ENCODE measurements around the gene ACOXL. TPM values are rescaled to one million over a fixed set of nuclear protein-coding genes. Genes with fewer than 3 reads are reported as not detected.

ACOXL gene
- total RNA-seq, 6 experiments from 2014 or later: not detected

DNA sequence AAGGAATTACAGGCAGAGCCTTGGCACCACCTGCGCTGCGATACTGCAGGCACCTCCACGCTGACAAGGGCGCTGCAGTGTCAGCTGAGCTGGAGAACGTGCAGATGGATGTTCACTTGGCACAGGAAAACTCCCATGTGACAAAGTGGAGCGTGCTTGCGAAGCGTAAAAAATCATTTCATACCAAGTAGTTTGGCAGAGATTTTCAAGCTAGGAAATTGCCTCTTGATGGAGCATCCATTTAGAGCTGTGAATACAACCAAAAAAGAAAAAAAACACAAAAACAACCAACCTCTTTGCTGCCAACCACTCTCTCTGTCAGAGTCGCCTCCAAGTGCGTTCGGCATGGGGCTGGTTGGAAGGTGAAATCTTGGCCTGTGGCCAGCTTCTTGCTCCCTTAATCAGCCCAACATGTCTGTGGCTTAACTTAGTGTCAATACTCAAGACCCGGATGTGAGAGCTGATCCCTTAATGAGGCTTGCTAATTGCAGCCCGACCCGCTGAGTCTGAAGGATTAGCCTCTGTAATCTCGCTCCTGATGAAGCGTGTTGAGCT, 38.1 kb downstream of the ACOXL start:
- ATAC-seq (no peak), DNase-seq (no peak)
- H3K36me3 ChIP-seq: no peaks in the 10 kb centered on the region
- no peak overlapping the region for H3K27ac ChIP-seq
- TF ChIP-seq, protein P1, sequence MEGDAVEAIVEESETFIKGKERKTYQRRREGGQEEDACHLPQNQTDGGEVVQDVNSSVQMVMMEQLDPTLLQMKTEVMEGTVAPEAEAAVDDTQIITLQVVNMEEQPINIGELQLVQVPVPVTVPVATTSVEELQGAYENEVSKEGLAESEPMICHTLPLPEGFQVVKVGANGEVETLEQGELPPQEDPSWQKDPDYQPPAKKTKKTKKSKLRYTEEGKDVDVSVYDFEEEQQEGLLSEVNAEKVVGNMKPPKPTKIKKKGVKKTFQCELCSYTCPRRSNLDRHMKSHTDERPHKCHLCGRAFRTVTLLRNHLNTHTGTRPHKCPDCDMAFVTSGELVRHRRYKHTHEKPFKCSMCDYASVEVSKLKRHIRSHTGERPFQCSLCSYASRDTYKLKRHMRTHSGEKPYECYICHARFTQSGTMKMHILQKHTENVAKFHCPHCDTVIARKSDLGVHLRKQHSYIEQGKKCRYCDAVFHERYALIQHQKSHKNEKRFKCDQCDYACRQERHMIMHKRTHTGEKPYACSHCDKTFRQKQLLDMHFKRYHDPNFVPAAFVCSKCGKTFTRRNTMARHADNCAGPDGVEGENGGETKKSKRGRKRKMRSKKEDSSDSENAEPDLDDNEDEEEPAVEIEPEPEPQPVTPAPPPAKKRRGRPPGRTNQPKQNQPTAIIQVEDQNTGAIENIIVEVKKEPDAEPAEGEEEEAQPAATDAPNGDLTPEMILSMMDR (IDR thresholded peaks at IDR 0.05): no peak
- TF ChIP-seq POLR2A (IDR thresholded peaks at IDR 0.05): no peak
- H3K9me3 ChIP-seq: no peaks in the 10 kb centered on the region
- peaks cover 0 to 9% (median 0%) of the 10 kb centered on the region in 4 donors for H3K4me1 ChIP-seq
- no peaks in the 10 kb centered on the region for H3K27me3 ChIP-seq
- H3K4me3 ChIP-seq: no peak overlapping the region
- 65% methylated on average over 7 of the region's 16 CpGs for WGBS (ENCODE audit: insufficient coverage, low coverage, low lambda C conversion rate, missing lambda C conversion rate)
- intact Hi-C loops (cut with DNase I): no loop called here

DNA sequence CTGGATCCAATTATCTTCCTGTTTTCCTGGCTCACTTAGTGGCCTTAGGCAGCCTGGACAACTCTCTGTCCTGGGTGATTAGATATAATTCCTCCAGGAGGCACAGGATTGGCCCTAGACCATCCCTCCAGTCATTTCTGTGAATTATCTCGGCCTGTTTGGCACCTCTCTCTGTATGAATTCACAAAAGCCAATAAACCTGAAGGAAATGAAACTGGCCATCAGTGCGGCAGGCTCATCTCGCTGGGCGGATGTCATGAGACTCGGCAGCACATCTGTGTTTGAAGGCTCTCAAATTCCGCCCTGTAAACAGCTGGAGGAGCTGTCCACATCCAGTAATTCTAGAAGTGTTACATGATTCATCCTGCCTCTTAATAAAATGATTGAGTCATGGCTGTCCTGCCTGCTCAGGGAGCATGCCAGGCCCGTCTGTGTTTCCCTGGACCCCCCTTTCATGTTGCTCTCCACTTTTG, 38.6 kb downstream of the ACOXL start:
- 57% methylated on average over 4 of the region's 7 CpGs for WGBS (ENCODE audit: insufficient coverage, low coverage, low lambda C conversion rate, missing lambda C conversion rate)
- DNase-seq (no peak), ATAC-seq (no peak)
- Histone ChIP-seq H3K9me3 (no peaks in the 10 kb centered on the region), H3K27me3 (no peaks in the 10 kb centered on the region), H3K4me1 (peaks cover 0 to 9% (median 0%) of the 10 kb centered on the region in 4 donors), H3K4me3 (no peak overlapping the region), H3K27ac (no peak overlapping the region), H3K36me3 (no peaks in the 10 kb centered on the region)
- TF ChIP-seq POLR2A (IDR thresholded peaks at IDR 0.05): no peak
- TF ChIP-seq, protein P1 (IDR thresholded peaks at IDR 0.05): no peak
- intact Hi-C loops (cut with DNase I): no loop called here

DNA sequence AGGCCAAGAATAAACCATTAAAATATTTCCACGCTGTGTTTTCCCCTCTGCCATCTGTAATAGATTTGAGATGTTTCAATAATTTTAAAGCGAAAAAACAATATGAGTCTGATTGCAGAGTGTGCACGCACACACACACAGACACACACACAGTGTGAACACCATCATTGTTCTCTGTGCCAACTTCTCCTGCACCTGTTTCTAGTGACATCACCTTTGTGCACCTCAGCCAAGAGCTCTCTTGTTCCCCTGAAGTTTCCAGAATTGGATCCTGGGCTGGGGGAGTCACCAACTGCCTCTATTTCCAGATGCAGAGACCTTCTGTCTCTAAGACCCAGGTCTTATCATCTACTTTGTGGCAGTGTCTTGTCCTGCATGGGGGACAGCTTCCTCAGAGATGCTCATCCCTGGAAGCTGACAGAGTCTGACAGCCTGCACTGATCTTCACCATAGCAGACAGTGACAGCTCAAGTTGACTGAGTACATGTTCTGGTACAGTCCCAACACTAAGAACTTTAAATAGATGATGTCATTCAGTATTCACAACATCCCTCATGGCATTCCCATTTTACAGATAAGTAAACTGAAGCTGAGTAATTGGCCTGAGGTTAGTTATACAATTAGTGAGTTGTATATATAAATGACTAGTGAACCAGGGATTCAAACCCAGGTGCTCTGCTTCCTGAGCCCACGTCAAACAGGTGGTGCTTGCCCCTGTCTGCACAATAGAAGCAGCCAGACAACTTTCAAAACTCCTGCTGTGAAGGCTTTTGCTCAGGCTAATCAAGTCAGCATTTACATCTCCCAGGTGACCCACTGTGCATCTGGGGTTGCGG, 39.4 kb downstream of the ACOXL start:
- Histone ChIP-seq H3K4me3 (no peak overlapping the region), H3K36me3 (no peaks in the 10 kb centered on the region), H3K9me3 (no peaks in the 10 kb centered on the region), H3K27ac (no peak overlapping the region), H3K27me3 (no peaks in the 10 kb centered on the region), H3K4me1 (peaks cover 0 to 9% (median 0%) of the 10 kb centered on the region in 4 donors)
- 88% methylated on average over 4 of the region's 5 CpGs for whole genome bisulfite sequencing (ENCODE audit: insufficient coverage, low coverage, low lambda C conversion rate, missing lambda C conversion rate)
- intact Hi-C loops (cut with DNase I): no loop called here
- ATAC-seq: no peak
- no peak for TF ChIP-seq POLR2A (IDR thresholded peaks at IDR 0.05)
- TF ChIP-seq, protein P1 (IDR thresholded peaks at IDR 0.05): no peak
- no peak for DNase-seq

DNA sequence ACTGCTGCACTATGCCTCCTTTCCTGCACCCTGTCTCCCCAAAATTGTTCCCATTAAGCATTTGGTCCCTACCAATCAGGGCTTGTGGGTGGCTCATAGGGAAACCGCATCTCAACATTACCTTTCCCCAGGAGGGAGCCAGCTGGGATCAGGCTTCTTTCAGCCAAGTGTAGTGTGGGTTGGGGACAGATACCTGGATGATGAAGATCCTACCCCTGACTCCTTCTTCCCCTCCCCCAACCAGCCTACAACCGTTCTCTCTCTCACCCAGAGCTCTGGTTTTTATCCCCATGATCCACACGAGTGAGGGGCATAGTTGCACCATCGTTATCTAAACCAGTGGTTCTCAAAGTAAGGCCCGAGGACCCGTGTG, 40.0 kb downstream of the ACOXL start:
- DNase-seq (no peak), ATAC-seq (no peak)
- no peak overlapping the region for H3K4me3 ChIP-seq
- TF ChIP-seq, protein P1 (IDR thresholded peaks at IDR 0.05): no peak
- no peak for TF ChIP-seq POLR2A (IDR thresholded peaks at IDR 0.05)
- intact Hi-C loops (cut with DNase I): no loop called here
- no peaks in the 10 kb centered on the region for H3K27me3 ChIP-seq
- WGBS (ENCODE audit: insufficient coverage, low coverage, low lambda C conversion rate, missing lambda C conversion rate): 69% methylated on average over 6 of the region's 6 CpGs
- H3K4me1 ChIP-seq: peaks cover 0 to 9% (median 0%) of the 10 kb centered on the region in 4 donors
- no peaks in the 10 kb centered on the region for H3K9me3 ChIP-seq
- no peak overlapping the region for H3K27ac ChIP-seq
- no peaks in the 10 kb centered on the region for H3K36me3 ChIP-seq

Measured in right lobe of liver (tissue), 6 donors.